Mesothelial cell of epicardium (in vitro differentiated cells): ENCODE results near the gene ITPR1. TPM values are rescaled to one million over a fixed set of nuclear protein-coding genes. Genes with fewer than 3 reads are reported as not detected.

ENCODE experiments used
- DNase-seq, 2 experiments: peaks; one replicate each; pipeline ENCODE4 v3.0.0; 2021; ENCODE audit warnings: low spot score in 2 of 2; ENCODE audit not compliant: unreplicated experiment in 2 of 2
- H3K27ac Mint-ChIP-seq: 2 replicates; pipeline ENCODE4 v1.8.0; 2021; ENCODE audit warnings: mixed read lengths
- H3K27me3 Mint-ChIP-seq: 2 replicates; pipeline ENCODE4 v1.8.0; 2021; ENCODE audit warnings: low read depth, mixed read lengths
- H3K36me3 Mint-ChIP-seq: 2 replicates; pipeline ENCODE4 v1.8.0; 2021; ENCODE audit warnings: mixed read lengths
- H3K4me1 Mint-ChIP-seq: 2 replicates; pipeline ENCODE4 v1.8.0; 2021; ENCODE audit warnings: mixed read lengths
- H3K4me3 Mint-ChIP-seq: 2 replicates; pipeline ENCODE4 v1.8.0; 2021; ENCODE audit warnings: mild to moderate bottlenecking, moderate library complexity, mixed read lengths
- H3K9me3 Mint-ChIP-seq: 2 replicates; pipeline ENCODE4 v1.8.0; 2021; ENCODE audit warnings: mixed read lengths
- CTCF ChIP-seq: fragments of 200-600 bp; sonication (generic); IDR thresholded peaks from one replicate; pipeline ENCODE4 v1.5.0; 2021; ENCODE audit warnings: antibody characterized with exemption; ENCODE audit not compliant: unreplicated experiment
- total RNA-seq: library from RNA; stranded (reverse); gene quantifications from 3 replicates; pipeline ENCODE4 v1.2.1, GENCODE V29; 2021

The ITPR1 gene
- total RNA-seq, 1 donor from 2014 or later = 21.3 TPM

- no peak for DNase-seq
- no peak for TF ChIP-seq CTCF
- Mint-ChIP-seq H3K4me3 (no peak overlapping the region), H3K27me3 (no peaks in the 10 kb centered on the region), H3K9me3 (no peaks in the 10 kb centered on the region), H3K4me1 (peaks cover 11% of the 10 kb centered on the region), H3K27ac (no peak overlapping the region), H3K36me3 (no peaks in the 10 kb centered on the region)
These were observed 348.8 kb downstream of the ITPR1 start for GRCh38 chr3:4841776-4842440.

DNA sequence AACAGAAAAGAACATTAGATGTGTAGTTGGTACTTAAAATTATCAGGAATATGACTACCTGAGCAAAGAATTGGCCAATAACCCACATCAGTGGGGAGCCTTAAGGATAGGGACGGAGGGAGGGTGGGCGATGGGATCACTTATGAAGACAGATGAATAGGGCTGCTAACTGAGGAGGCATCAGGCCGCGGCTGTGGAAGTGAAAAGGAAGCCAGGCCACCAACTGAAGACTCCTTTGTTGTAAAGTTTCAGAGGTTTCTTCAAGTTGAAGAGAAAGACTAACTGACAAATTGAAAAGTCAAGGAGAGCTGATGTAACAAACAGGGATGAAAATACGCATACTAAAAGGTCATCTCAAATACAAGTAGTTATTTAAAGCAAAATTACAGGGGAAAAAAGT is 350.5 kb downstream of the ITPR1 start:
- no peaks in the 10 kb centered on the region for H3K9me3 Mint-ChIP-seq
- H3K27me3 Mint-ChIP-seq = no peaks in the 10 kb centered on the region
- no peak overlapping the region for H3K4me3 Mint-ChIP-seq
- peaks cover 23% of the 10 kb centered on the region for H3K4me1 Mint-ChIP-seq
- H3K36me3 Mint-ChIP-seq = no peaks in the 10 kb centered on the region
- no peak for DNase-seq
- TF ChIP-seq CTCF = no peak
- no peak overlapping the region for H3K27ac Mint-ChIP-seq

- H3K9me3 Mint-ChIP-seq = no peaks in the 10 kb centered on the region
- peaks cover 40% of the 10 kb centered on the region for H3K4me1 Mint-ChIP-seq
- H3K36me3 Mint-ChIP-seq = no peaks in the 10 kb centered on the region
- H3K27me3 Mint-ChIP-seq = no peaks in the 10 kb centered on the region
- TF ChIP-seq CTCF = no peak
- no peak overlapping the region for H3K4me3 Mint-ChIP-seq
- no peak overlapping the region for H3K27ac Mint-ChIP-seq
- DNase-seq = no peak
These were observed 352.7 kb downstream of the ITPR1 start for GRCh38 chr3:4845882-4846281.

- no peak overlapping the region for H3K4me3 Mint-ChIP-seq
- DNase-seq = no peak
- no peaks in the 10 kb centered on the region for H3K27me3 Mint-ChIP-seq
- no peaks in the 10 kb centered on the region for H3K9me3 Mint-ChIP-seq
- H3K36me3 Mint-ChIP-seq = no peaks in the 10 kb centered on the region
- H3K27ac Mint-ChIP-seq = no peak overlapping the region
- peaks cover 37% of the 10 kb centered on the region for H3K4me1 Mint-ChIP-seq
- TF ChIP-seq CTCF = no peak
These were observed 353.4 kb downstream of the ITPR1 start for GRCh38 chr3:4846543-4846942.

GRCh38 chr3:4848176-4848825 is 355.2 kb downstream of the ITPR1 start:
- Mint-ChIP-seq H3K27ac (no peak overlapping the region), H3K36me3 (no peaks in the 10 kb centered on the region), H3K27me3 (no peaks in the 10 kb centered on the region), H3K4me3 (no peak overlapping the region), H3K4me1 (peaks cover 39% of the 10 kb centered on the region), H3K9me3 (no peaks in the 10 kb centered on the region)
- DNase-seq = no peak
- no peak for TF ChIP-seq CTCF
